Transverse colon (tissue), 4 donors: ENCODE measurements around the gene SMIM7.

Experiments
- EP300 ChIP-seq: sonication (generic); formaldehyde crosslinking; IDR thresholded peaks from one replicate; pipeline ENCODE4 v1.6.1; 2017; ENCODE audit warnings: antibody characterized with exemption, low read depth
- POLR2A ChIP-seq: fragments of 450-650 bp; IDR thresholded peaks from one replicate; pipeline ENCODE4 v1.6.1; 2016; ENCODE audit warnings: antibody characterized with exemption, mild to moderate bottlenecking, moderate library complexity
- POLR2AphosphoS5 ChIP-seq, 3 donors: sonication (generic); formaldehyde crosslinking; IDR thresholded peaks; one replicate each; pipeline ENCODE4 v1.6.1; 2016; ENCODE audit warnings: antibody characterized with exemption in 3 of 3
- TF ChIP-seq, protein P1 (sequence below), 5 experiments: fragments of 200-600 bp in 3 of 5; fragments of 450-650 bp in 2 of 5; sonication (generic) in 3 of 5; IDR thresholded peaks; 1 replicate in 2 of 5; 2 replicates in 3 of 5; pipeline ENCODE4 v1.5.1; 2016 to 2017; ENCODE audit warnings: antibody characterized with exemption in 5 of 5, inconsistent platforms in 3 of 5, mild to moderate bottlenecking in 2 of 5, moderate library complexity in 1 of 5

- TF ChIP-seq, protein P1, sequence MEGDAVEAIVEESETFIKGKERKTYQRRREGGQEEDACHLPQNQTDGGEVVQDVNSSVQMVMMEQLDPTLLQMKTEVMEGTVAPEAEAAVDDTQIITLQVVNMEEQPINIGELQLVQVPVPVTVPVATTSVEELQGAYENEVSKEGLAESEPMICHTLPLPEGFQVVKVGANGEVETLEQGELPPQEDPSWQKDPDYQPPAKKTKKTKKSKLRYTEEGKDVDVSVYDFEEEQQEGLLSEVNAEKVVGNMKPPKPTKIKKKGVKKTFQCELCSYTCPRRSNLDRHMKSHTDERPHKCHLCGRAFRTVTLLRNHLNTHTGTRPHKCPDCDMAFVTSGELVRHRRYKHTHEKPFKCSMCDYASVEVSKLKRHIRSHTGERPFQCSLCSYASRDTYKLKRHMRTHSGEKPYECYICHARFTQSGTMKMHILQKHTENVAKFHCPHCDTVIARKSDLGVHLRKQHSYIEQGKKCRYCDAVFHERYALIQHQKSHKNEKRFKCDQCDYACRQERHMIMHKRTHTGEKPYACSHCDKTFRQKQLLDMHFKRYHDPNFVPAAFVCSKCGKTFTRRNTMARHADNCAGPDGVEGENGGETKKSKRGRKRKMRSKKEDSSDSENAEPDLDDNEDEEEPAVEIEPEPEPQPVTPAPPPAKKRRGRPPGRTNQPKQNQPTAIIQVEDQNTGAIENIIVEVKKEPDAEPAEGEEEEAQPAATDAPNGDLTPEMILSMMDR (IDR thresholded peaks at IDR 0.05): no peak
- TF ChIP-seq POLR2AphosphoS5 (IDR thresholded peaks at IDR 0.05): no peak
- no peak for TF ChIP-seq EP300
- TF ChIP-seq POLR2A: no peak
Measured at GRCh38 chr19:16654627-16655026, 5.3 kb downstream of the SMIM7 start.
